ENCODE data around the gene PPM1J. TPM values are rescaled to one million over a fixed set of nuclear protein-coding genes. Genes with fewer than 3 reads are reported as not detected.

PPM1J gene
- total RNA-seq, 2 donors from 2014 or later = 0.66 to 2.3 TPM

Other genes starting within 250 kb of the PPM1J start
- gene WNT2B, start 206.4 kb downstream of the PPM1J start, total RNA-seq = 1 to 10 TPM; 1.6 to 3.9 TPM
- gene ST7L, start 96.2 kb downstream of the PPM1J start, total RNA-seq = 10 to 100 TPM in 1 of 2 donors, 1 to 10 TPM in 1; 9.6 to 22.3 TPM
- gene CAPZA1, start 95.5 kb downstream of the PPM1J start, total RNA-seq = 10 to 100 TPM; 56.0 to 66.9 TPM
- 10 to 100 TPM; 26.2 to 29.3 TPM for gene MOV10, start 40.7 kb downstream of the PPM1J start, total RNA-seq
- 100 to 1,000 TPM in 1 of 2 donors, 10 to 100 TPM in 1; 75.5 to 136 TPM for gene RHOC, start 8.2 kb downstream of the PPM1J start, total RNA-seq
- gene SLC16A1, start 240.9 kb upstream of the PPM1J start, total RNA-seq = 1 to 10 TPM; 2.9 to 3.3 TPM

Measured in body of pancreas (tissue), 2 donors.